ENCODE data around the gene JUN.

Gene JUN

GRCh38 chr1:58783993-58784757 is at the start of gene JUN:
JUN (minus strand) TSS chr1:58784047; CDS start chr1:58783070, 977 bp downstream.
- peak; percentile 99 for DNase-seq

GRCh38 chr1:58833166-58833565 is 49.3 kb upstream of the JUN start:
- no peak for DNase-seq

GRCh38 chr1:58830291-58830690 is 46.4 kb upstream of the JUN start:
- no peak for DNase-seq

GRCh38 chr1:58829866-58830265 is 46.0 kb upstream of the JUN start:
- DNase-seq: no peak

- no peak for DNase-seq
Observed at GRCh38 chr1:58827298-58827697, 43.5 kb upstream of the JUN start.

GRCh38 chr1:58824753-58825389 is 41.0 kb upstream of the JUN start:
- no peak for DNase-seq

GRCh38 chr1:58823481-58824010 is 39.7 kb upstream of the JUN start:
- no peak for DNase-seq

- no peak for DNase-seq
Observed at GRCh38 chr1:58821309-58821708, 37.5 kb upstream of the JUN start.

GRCh38 chr1:58818976-58819375 is 35.1 kb upstream of the JUN start:
- no peak for DNase-seq

GRCh38 chr1:58818075-58818474 is 34.2 kb upstream of the JUN start:
- DNase-seq: no peak

- DNase-seq: no peak
Observed at GRCh38 chr1:58816747-58817221, 32.9 kb upstream of the JUN start.

- DNase-seq: peak; percentile 84
Observed at GRCh38 chr1:58816072-58816746, 32.4 kb upstream of the JUN start.

GRCh38 chr1:58815686-58816071 is 31.8 kb upstream of the JUN start:
- DNase-seq: no peak

GRCh38 chr1:58815069-58815685 is 31.3 kb upstream of the JUN start:
- peak; percentile 64 for DNase-seq

- no peak for DNase-seq
Observed at GRCh38 chr1:58814251-58815068, 30.6 kb upstream of the JUN start.

GRCh38 chr1:58813801-58814200 is 30.0 kb upstream of the JUN start:
- DNase-seq: no peak

- no peak for DNase-seq
Observed at GRCh38 chr1:58813361-58813760, 29.5 kb upstream of the JUN start.

- peak; percentile 37 for DNase-seq
Observed at GRCh38 chr1:58812926-58813325, 29.1 kb upstream of the JUN start.

GRCh38 chr1:58812468-58812867 is 28.6 kb upstream of the JUN start:
- DNase-seq: no peak

GRCh38 chr1:58811303-58811702 is 27.5 kb upstream of the JUN start:
- DNase-seq: no peak

- DNase-seq: no peak
Observed at GRCh38 chr1:58809325-58810010, 25.6 kb upstream of the JUN start.

GRCh38 chr1:58808077-58808476 is 24.2 kb upstream of the JUN start:
- DNase-seq: no peak
